GM18861 (cell line): ENCODE measurements around the gene SDHAF3.
"Not testable (repeated sequence)": the region's sequence is repeated elsewhere in the genome, so short reads cannot be mapped to it uniquely, and the experiment has no call there.

Experiments
- ATAC-seq: cut with Tn5 transposase; IDR thresholded peaks from one replicate; pipeline ENCODE4 v1.9.1; 2021; ENCODE audit not compliant: unreplicated experiment

Gene SDHAF3

GRCh38 chr7:97123115-97123514 is 5.6 kb downstream of the SDHAF3 start:
- ATAC-seq = not testable (repeated sequence)

GRCh38 chr7:97126483-97127171 is 9.1 kb downstream of the SDHAF3 start:
- no peak for ATAC-seq

- no peak for ATAC-seq
Measured at GRCh38 chr7:97128736-97129135, 11.2 kb downstream of the SDHAF3 start.

GRCh38 chr7:97130417-97131139 is 13.1 kb downstream of the SDHAF3 start:
- no peak for ATAC-seq

- ATAC-seq = no peak
Measured at GRCh38 chr7:97133159-97133558, 15.7 kb downstream of the SDHAF3 start.

GRCh38 chr7:97138830-97139229 is 21.3 kb downstream of the SDHAF3 start:
- ATAC-seq = no peak

- peak; percentile 60 for ATAC-seq
Measured at GRCh38 chr7:97145068-97145467, 27.6 kb downstream of the SDHAF3 start.

- no peak for ATAC-seq
Measured at GRCh38 chr7:97149843-97150242, 32.3 kb downstream of the SDHAF3 start.

- no peak for ATAC-seq
Measured at GRCh38 chr7:97155897-97156418, 38.5 kb downstream of the SDHAF3 start.

GRCh38 chr7:97159984-97160383 is 42.5 kb downstream of the SDHAF3 start:
- not testable (repeated sequence) for ATAC-seq

GRCh38 chr7:97161609-97162008 is 44.1 kb downstream of the SDHAF3 start:
- not testable (repeated sequence) for ATAC-seq

GRCh38 chr7:97166308-97166707 is 48.8 kb downstream of the SDHAF3 start:
- no peak for ATAC-seq

- no peak for ATAC-seq
Measured at GRCh38 chr7:97167176-97167575, 49.7 kb downstream of the SDHAF3 start.

GRCh38 chr7:97167749-97168148 is 50.3 kb downstream of the SDHAF3 start:
- no peak for ATAC-seq

GRCh38 chr7:97174303-97174702 is 56.8 kb downstream of the SDHAF3 start:
- no peak for ATAC-seq

GRCh38 chr7:97179454-97180104 is 62.1 kb downstream of the SDHAF3 start:
- ATAC-seq = peak; percentile 79

- ATAC-seq = no peak
Measured at GRCh38 chr7:97187067-97187466, 69.6 kb downstream of the SDHAF3 start.

- ATAC-seq = not testable (repeated sequence)
Measured at GRCh38 chr7:97196174-97196573, 78.7 kb downstream of the SDHAF3 start.

- ATAC-seq = no peak
Measured at GRCh38 chr7:97198596-97198995, 81.1 kb downstream of the SDHAF3 start.

GRCh38 chr7:97200018-97200417 is 82.5 kb downstream of the SDHAF3 start:
- ATAC-seq = no peak

- ATAC-seq = no peak
Measured at GRCh38 chr7:97203957-97204356, 86.5 kb downstream of the SDHAF3 start.

GRCh38 chr7:97204821-97205220 is 87.3 kb downstream of the SDHAF3 start:
- no peak for ATAC-seq
